Activated CD8-positive, alpha-beta memory T cell treated with anti-CD3 and anti-CD28 coated beads, Interleukin-2, amount 50 U/mL, for 4 hours (primary cell): Measurements from ENCODE around the gene CAP2.

ENCODE experiments used
- DNase-seq: peaks from one replicate; pipeline ENCODE4 v3.0.0-alpha.2; 2020

Gene CAP2

GRCh38 chr6:17477356-17477755 lies 84.0 kb downstream of the CAP2 start:
- DNase-seq = no peak

GRCh38 chr6:17478223-17478907 lies 85.0 kb downstream of the CAP2 start:
- no peak for DNase-seq

GRCh38 chr6:17478946-17479345 lies 85.6 kb downstream of the CAP2 start:
- no peak for DNase-seq

GRCh38 chr6:17480476-17480875 lies 87.1 kb downstream of the CAP2 start:
- DNase-seq = no peak

- DNase-seq = no peak
These were observed 89.3 kb downstream of the CAP2 start for GRCh38 chr6:17482711-17483110.

- no peak for DNase-seq
These were observed 90.1 kb downstream of the CAP2 start for GRCh38 chr6:17483391-17484016.

GRCh38 chr6:17484201-17484849 lies 90.9 kb downstream of the CAP2 start:
- no peak for DNase-seq

- DNase-seq = no peak
These were observed 91.8 kb downstream of the CAP2 start for GRCh38 chr6:17485181-17485580.

GRCh38 chr6:17485946-17486345 lies 92.6 kb downstream of the CAP2 start:
- no peak for DNase-seq

- DNase-seq = no peak
These were observed 93.3 kb downstream of the CAP2 start for GRCh38 chr6:17486680-17487079.

- no peak for DNase-seq
These were observed 97.3 kb downstream of the CAP2 start for GRCh38 chr6:17490724-17491123.

GRCh38 chr6:17491416-17492142 lies 98.2 kb downstream of the CAP2 start:
- DNase-seq = no peak

- no peak for DNase-seq
These were observed 99.0 kb downstream of the CAP2 start for GRCh38 chr6:17492350-17492749.

- DNase-seq = no peak
These were observed 99.9 kb downstream of the CAP2 start for GRCh38 chr6:17493286-17493685.

GRCh38 chr6:17494177-17494576 lies 100.8 kb downstream of the CAP2 start:
- no peak for DNase-seq

- no peak for DNase-seq
These were observed 101.5 kb downstream of the CAP2 start for GRCh38 chr6:17494919-17495318.

- no peak for DNase-seq
These were observed 104.2 kb downstream of the CAP2 start for GRCh38 chr6:17497535-17498095.

- no peak for DNase-seq
These were observed 108.0 kb downstream of the CAP2 start for GRCh38 chr6:17501442-17501841.

GRCh38 chr6:17501982-17502704 lies 108.7 kb downstream of the CAP2 start:
- no peak for DNase-seq

- no peak for DNase-seq
These were observed 109.7 kb downstream of the CAP2 start for GRCh38 chr6:17503051-17503450.

GRCh38 chr6:17504005-17504404 lies 110.6 kb downstream of the CAP2 start:
- DNase-seq = no peak

- no peak for DNase-seq
These were observed 111.7 kb downstream of the CAP2 start for GRCh38 chr6:17505062-17505476.
